Panc1 (cell line): ENCODE measurements around the gene MRPL21. TPM values are rescaled to one million over a fixed set of nuclear protein-coding genes. Genes with fewer than 3 reads are reported as not detected.

ENCODE experiments used
- ATAC-seq: fragments of 200-7000 bp; cut with Tn5 transposase; 2 replicates; pipeline ENCODE4 v1.9.1; 2020; ENCODE audit warnings: mild to moderate bottlenecking, moderate library complexity
- BruUV-seq: library from RNA; stranded (reverse); fragments of 400-500 nt; replicated peaks from 2 replicates; lab custom pipeline; 2021; lab: Mats Ljungman, UMichigan
- CTCF ChIA-PET: fragments of 300-600 bp; sonication (Branson Sonifier 250); formaldehyde crosslinking; loops from one replicate; lab custom pipeline; 2022; ENCODE audit warnings: antibody characterized with exemption; lab: Charles Lee
- POLR2A ChIA-PET: fragments of 300-600 bp; sonication (Branson Sonifier 250); formaldehyde crosslinking; loops from one replicate; lab custom pipeline; 2022; ENCODE audit warnings: antibody characterized with exemption; lab: Charles Lee
- DNase-seq: peaks from one replicate; pipeline ENCODE4 v3.0.0-alpha.2; 2010; ENCODE audit warnings: low read depth, low spot score
- H3K27ac ChIP-seq: 2 replicates; pipeline ENCODE4 v1.5.1; 2011; ENCODE audit warnings: mild to moderate bottlenecking, low read length, inconsistent platforms
- H3K27me3 ChIP-seq: fragments of 200-500 bp; sonication (Bioruptor generic); 2 replicates; pipeline ENCODE4 v1.6.0; 2014; ENCODE audit warnings: low read length, inconsistent platforms; ENCODE audit not compliant: control insufficient read depth, insufficient read depth
- H3K36me3 ChIP-seq: fragments of 200-500 bp; sonication (Bioruptor generic); 2 replicates; pipeline ENCODE4 v1.5.1; 2014; ENCODE audit warnings: inconsistent platforms, mild to moderate bottlenecking, low read length, moderate library complexity; ENCODE audit not compliant: control insufficient read depth, insufficient read depth
- H3K4me1 ChIP-seq: 2 replicates; pipeline ENCODE4 v1.5.1; 2011; ENCODE audit warnings: inconsistent platforms, mild to moderate bottlenecking, low read length, moderate library complexity; ENCODE audit not compliant: control insufficient read depth, insufficient read depth
- H3K4me3 ChIP-seq, 2 experiments: 2 replicates each; pipeline ENCODE4 v1.5.1; 2011 to 2012; ENCODE audit warnings: low read depth in 2 of 2, low read length in 2 of 2, mild to moderate bottlenecking in 2 of 2, inconsistent platforms in 1 of 2, moderate library complexity in 1 of 2
- H3K9me3 ChIP-seq: fragments of 200-500 bp; sonication (Bioruptor generic); 2 replicates; pipeline ENCODE4 v1.5.1; 2014; ENCODE audit warnings: low read depth, mild to moderate bottlenecking, inconsistent platforms, low read length, moderate library complexity; ENCODE audit not compliant: control insufficient read depth, insufficient read depth
- CTCF ChIP-seq: fragments of 450-650 bp; IDR thresholded peaks from 2 replicates; pipeline ENCODE4 v1.5.1; 2017; ENCODE audit warnings: mild to moderate bottlenecking
- POLR2AphosphoS5 ChIP-seq: IDR thresholded peaks from 2 replicates; pipeline ENCODE4 v1.6.1; 2012; ENCODE audit warnings: mild to moderate bottlenecking, low read depth, low read length, moderate library complexity
- REST ChIP-seq, 2 experiments: IDR thresholded peaks; 2 replicates each; pipeline ENCODE4 v1.6.1; 2011 to 2012; ENCODE audit warnings: low read depth in 2 of 2, control low read depth in 1 of 2, low read length in 1 of 2, mild to moderate bottlenecking in 1 of 2, moderate library complexity in 1 of 2; ENCODE audit not compliant: insufficient read depth in 1 of 2
- SIN3A ChIP-seq: IDR thresholded peaks from 2 replicates; pipeline ENCODE4 v1.6.1; 2012; ENCODE audit warnings: low read depth, mild to moderate bottlenecking, low read length, moderate library complexity, borderline replicate concordance; ENCODE audit not compliant: insufficient read depth
- TCF7L2 ChIP-seq: IDR thresholded peaks from 2 replicates; pipeline ENCODE4 v1.6.1; 2011; ENCODE audit warnings: mild to moderate bottlenecking, low read depth, low read length, inconsistent platforms
- in situ Hi-C: cut with HindIII; loops from 2 replicates; pipeline ENCODE4 v1.10.0; 2016; ENCODE audit warnings: low sequenced_read_pairs, low pct_unique_long_range_greater_than_20kb
- intact Hi-C: fragments of 100-400 bp; cut with micrococcal nuclease; formaldehyde crosslinking; loops from one replicate; pipeline ENCODE4 v1.10.0; 2022; ENCODE audit not compliant: unreplicated experiment
- total RNA-seq: library from RNA; stranded (reverse); gene quantifications from one replicate; pipeline ENCODE4 v1.2.1, GENCODE V29; 2021; ENCODE audit not compliant: unreplicated experiment

Gene MRPL21
- total RNA-seq, 1 experiment from 2014 or later, result 94.9 TPM

- H3K27me3 ChIP-seq, result no peaks in the 10 kb centered on the region
- in situ Hi-C loops, result no loop called here
- CTCF ChIA-PET, result no interaction called here
- no peaks in the 10 kb centered on the region for H3K9me3 ChIP-seq
- ATAC-seq (no peak), DNase-seq (no peak)
- H3K36me3 ChIP-seq, result no peaks in the 10 kb centered on the region
- TF ChIP-seq TCF7L2 (no peak), CTCF (no peak), REST (IDR thresholded peaks at IDR 0.05; ENCODE audit: insufficient read depth in 1 of 2, low read depth in 2 of 2, low read length in 1 of 2) (no peak), SIN3A (no peak), POLR2AphosphoS5 (no peak)
- H3K4me3 ChIP-seq, result no peak overlapping the region
- H3K27ac ChIP-seq, result no peak overlapping the region
- POLR2A ChIA-PET, result interaction anchor here (0.5 to 0.6 kb wide), 2 partner anchors 10 to 88 kb away, joined by 3 to 10 read pairs; no protein-coding TSS in a partner anchor
- BruUV-seq, result no TSS peak
- intact Hi-C loops, result no loop called here
- H3K4me1 ChIP-seq, result no peaks in the 10 kb centered on the region
Measured at GRCh38 chr11:68942095-68942620, 38.5 kb upstream of the MRPL21 start.

GRCh38 chr11:68941324-68942094 is 37.9 kb upstream of the MRPL21 start:
- ATAC-seq (no peak), DNase-seq (no peak)
- H3K4me1 ChIP-seq, result no peaks in the 10 kb centered on the region
- H3K27me3 ChIP-seq, result no peaks in the 10 kb centered on the region
- no peaks in the 10 kb centered on the region for H3K36me3 ChIP-seq
- no peak overlapping the region for H3K4me3 ChIP-seq
- no peaks in the 10 kb centered on the region for H3K9me3 ChIP-seq
- no TSS peak for BruUV-seq
- ChIA-PET CTCF (no interaction called here), POLR2A (no interaction called here)
- intact Hi-C loops, result no loop called here
- H3K27ac ChIP-seq, result no peak overlapping the region
- in situ Hi-C loops, result no loop called here
- TF ChIP-seq REST (IDR thresholded peaks at IDR 0.05; ENCODE audit: insufficient read depth in 1 of 2, low read depth in 2 of 2, low read length in 1 of 2) (no peak), SIN3A (no peak), CTCF (no peak), POLR2AphosphoS5 (no peak), TCF7L2 (no peak)
